Measurements from ENCODE around the gene TCF19. TPM values are rescaled to one million over a fixed set of nuclear protein-coding genes. Genes with fewer than 3 reads are reported as not detected.

TCF19 gene
- total RNA-seq, 1 donor from 2014 or later = 6.2 TPM

- Histone ChIP-seq H3K4me1 (peaks cover 17% of the 10 kb centered on the region), H3K27me3 (ENCODE audit: low read depth) (no peaks in the 10 kb centered on the region), H3K36me3 (no peaks in the 10 kb centered on the region), H3K27ac (no peak overlapping the region), H3K4me3 (no peak overlapping the region), H3K9me3 (no peaks in the 10 kb centered on the region)
- TF ChIP-seq CTCF (IDR thresholded peaks at IDR 0.05) = no peak
- ATAC-seq (no peak), DNase-seq (no peak)
- intact Hi-C loops (cut with DNase I) = no loop called here
Measured at GRCh38 chr6:31126396-31127175, 31.8 kb upstream of the TCF19 start.

- intact Hi-C loops (cut with DNase I) = no loop called here
Measured at GRCh38 chr6:31128093-31128676, 30.2 kb upstream of the TCF19 start.

DNA sequence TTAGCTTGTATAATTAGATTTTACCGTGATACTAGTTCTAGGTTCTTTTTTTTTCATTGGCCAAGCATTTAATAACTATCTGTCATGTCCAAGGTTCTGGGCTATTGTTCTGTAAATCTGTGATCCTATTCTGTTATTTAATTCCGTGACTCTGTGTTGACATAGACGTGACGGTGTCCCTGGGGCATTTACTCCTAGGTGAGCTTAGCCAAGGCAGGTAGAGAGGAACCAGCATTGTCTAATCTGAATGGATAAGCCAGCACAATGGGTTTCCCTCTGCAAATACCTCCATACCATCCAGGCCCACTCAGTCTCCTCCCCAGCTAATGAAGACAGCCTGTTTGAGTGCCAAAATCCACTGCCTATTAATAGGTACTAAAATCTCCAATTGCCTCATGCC is 29.3 kb upstream of the TCF19 start:
- intact Hi-C loops (cut with DNase I) = no loop called here
- Histone ChIP-seq H3K4me3 (no peak overlapping the region), H3K4me1 (peaks cover 5% of the 10 kb centered on the region), H3K27me3 (ENCODE audit: low read depth) (no peaks in the 10 kb centered on the region), H3K9me3 (no peaks in the 10 kb centered on the region), H3K27ac (no peak overlapping the region), H3K36me3 (no peaks in the 10 kb centered on the region)
- no peak for TF ChIP-seq CTCF (IDR thresholded peaks at IDR 0.05)
- no peak for ATAC-seq
- DNase-seq = no peak

More at GRCh38 chr6:31128093-31128676, 30.2 kb upstream of the TCF19 start:
- peak; percentile 57 to 65 for ATAC-seq
- peak; percentile 88 for TF ChIP-seq CTCF (IDR thresholded peaks at IDR 0.05)
- Histone ChIP-seq H3K36me3 (no peaks in the 10 kb centered on the region), H3K27me3 (ENCODE audit: low read depth) (no peaks in the 10 kb centered on the region), H3K9me3 (no peaks in the 10 kb centered on the region), H3K4me1 (peaks cover 6% of the 10 kb centered on the region), H3K27ac (no peak overlapping the region), H3K4me3 (no peak overlapping the region)
- peak; percentile 70 for DNase-seq

DNA sequence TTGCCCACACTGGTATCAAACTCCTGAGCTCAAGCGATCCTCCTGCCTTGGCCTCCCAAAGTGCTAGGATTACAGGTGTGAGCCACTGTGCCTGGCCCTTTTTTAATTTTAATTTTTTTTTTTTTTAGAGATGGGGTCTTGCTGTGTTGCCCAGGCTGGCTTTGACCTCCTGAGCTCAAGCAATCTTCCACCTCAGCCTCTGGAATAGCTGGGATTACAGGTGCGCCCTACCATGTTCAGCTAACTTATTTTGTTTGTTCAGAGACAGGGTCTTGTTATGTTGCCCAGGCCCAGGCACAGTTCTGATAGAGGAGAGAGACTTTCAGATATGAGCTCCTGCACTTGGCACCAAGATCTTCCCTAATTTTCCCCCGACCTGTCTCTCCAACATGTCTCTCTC is 27.6 kb upstream of the TCF19 start:
- TF ChIP-seq CTCF (IDR thresholded peaks at IDR 0.05) = no peak

DNA sequence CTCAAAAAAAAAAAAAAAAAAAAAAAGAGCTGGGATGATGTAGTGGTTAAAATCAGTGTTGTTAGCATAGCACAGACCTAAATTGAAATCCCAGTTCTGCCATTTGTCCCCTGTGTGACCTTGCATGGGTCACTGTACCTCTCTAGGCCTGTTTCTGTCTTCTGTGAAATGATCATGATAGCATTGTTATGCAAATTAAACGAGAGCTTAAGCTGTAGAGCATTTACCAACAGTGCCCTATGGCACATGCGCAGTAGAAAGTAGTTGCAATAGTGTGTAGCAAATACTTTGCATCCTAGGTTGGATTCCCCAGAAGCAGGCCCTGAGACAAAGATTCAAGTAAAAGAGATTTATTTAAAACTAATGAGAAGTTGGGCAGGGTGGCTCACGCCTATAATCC is 26.8 kb upstream of the TCF19 start:
- Histone ChIP-seq H3K36me3 (no peaks in the 10 kb centered on the region), H3K4me1 (no peaks in the 10 kb centered on the region), H3K27ac (no peak overlapping the region), H3K27me3 (ENCODE audit: low read depth) (no peaks in the 10 kb centered on the region), H3K4me3 (no peak overlapping the region), H3K9me3 (no peaks in the 10 kb centered on the region)
- no peak for TF ChIP-seq CTCF (IDR thresholded peaks at IDR 0.05)
- intact Hi-C loops (cut with DNase I) = loop anchor here (10.0 kb wide), 1 partner anchor 233 kb away; no protein-coding TSS in a partner anchor
- DNase-seq (no peak), ATAC-seq (no peak)

More for the DNA sequence above, 27.6 kb upstream of the TCF19 start:
- Histone ChIP-seq H3K9me3 (no peaks in the 10 kb centered on the region), H3K36me3 (no peaks in the 10 kb centered on the region), H3K27ac (no peak overlapping the region), H3K4me3 (no peak overlapping the region), H3K4me1 (no peaks in the 10 kb centered on the region), H3K27me3 (ENCODE audit: low read depth) (no peaks in the 10 kb centered on the region)
- ATAC-seq (no peak), DNase-seq (no peak)
- intact Hi-C loops (cut with DNase I) = loop anchor here (10.0 kb wide), 1 partner anchor 234 kb away; no protein-coding TSS in a partner anchor
